Stimulated activated CD8-positive, alpha-beta memory T cell treated with anti-CD3 and anti-CD28 coated beads, Interleukin-15, amount 100 ng/mL, for 24 hours (primary cell): ENCODE results near the gene MRAP.

Experiments
- DNase-seq: peaks from one replicate; pipeline ENCODE4 v3.0.0-alpha.2; 2020; ENCODE audit warnings: low read depth

Gene MRAP

DNA sequence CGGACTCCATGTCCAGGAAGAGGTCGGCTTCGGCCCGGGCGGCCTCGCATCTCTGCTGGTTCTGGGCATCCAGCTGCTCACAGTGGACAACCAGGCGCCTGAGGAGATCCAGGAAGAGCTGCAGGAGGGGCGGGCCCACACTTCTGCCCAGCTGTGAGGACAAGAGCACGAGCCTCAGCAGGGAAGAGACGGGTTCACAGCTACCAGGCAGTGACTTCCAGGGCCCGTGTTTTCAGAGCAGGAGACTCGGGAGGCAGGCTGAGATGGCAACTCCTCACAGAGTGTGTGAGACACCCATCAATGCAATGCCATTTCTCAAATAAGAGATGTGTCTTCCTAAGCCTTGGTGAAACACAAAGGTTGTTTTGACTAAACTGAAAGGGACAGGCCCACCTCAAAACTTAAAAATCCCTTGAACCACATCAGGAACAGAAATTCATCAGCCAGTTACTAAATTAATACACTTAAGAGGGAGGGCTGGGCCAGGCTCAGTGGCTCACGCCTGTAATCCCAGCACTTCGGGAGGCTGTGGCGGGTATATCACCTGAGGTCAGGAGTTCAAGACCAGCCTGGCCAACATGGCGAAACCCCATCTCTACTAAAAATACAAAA, 50.8 kb downstream of the MRAP start:
- DNase-seq, result no peak

DNA sequence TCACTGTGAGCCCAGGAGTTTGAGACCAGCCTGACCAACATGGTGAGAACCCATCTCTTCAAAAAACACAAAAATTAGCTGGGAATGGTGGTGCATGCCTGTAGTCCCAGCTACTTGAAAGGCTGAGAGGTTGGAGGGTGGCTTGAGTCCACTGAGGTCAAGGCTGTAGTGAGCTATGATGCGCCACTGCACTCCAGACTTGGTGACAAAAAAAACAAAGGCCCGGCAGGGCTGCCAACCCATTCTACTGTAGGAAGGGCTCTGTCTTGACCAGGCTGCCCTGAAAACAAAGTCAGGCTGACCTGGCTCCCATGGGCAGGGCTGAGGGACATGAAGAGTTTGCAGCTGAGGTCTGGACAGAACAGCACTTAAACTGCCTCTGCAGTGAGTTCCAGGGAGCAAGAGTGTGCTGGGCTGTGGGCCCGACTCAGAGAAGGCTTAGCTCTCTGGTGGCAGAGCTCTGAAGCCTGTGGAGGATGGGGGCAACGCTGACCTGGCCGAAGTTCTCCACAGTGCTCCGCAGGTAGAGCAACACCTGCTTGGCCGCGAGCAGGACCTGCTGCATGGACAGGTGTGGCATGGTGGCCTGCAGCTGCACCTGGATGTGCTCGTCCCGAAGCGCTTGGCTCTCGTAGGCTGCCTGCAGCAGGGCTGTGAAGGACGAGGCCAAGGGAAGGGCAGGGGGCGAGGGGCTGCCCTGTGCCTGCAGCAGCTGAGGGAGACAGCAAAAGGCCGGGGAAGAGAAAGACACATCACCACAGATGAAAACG, 51.7 kb downstream of the MRAP start:
- DNase-seq, result no peak

DNA sequence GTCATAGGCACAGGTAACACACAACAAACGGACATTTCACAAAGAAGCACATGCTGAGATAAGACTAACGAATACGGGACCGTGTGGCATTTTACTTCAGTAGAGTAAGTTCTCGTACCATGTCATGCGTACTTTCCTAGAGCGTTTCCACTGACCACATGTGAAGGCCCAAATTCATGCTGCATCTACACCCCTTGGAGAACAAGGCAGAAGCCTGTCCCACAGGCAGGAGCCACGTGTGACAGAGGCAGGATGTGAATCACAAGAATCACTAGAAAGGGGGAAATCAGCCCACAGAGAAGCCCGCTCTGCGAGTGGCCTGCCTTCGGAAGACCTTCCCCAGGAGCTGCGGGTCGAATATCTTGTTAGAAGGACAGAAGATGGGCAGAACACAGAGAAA, 52.3 kb downstream of the MRAP start:
- no peak for DNase-seq

DNA sequence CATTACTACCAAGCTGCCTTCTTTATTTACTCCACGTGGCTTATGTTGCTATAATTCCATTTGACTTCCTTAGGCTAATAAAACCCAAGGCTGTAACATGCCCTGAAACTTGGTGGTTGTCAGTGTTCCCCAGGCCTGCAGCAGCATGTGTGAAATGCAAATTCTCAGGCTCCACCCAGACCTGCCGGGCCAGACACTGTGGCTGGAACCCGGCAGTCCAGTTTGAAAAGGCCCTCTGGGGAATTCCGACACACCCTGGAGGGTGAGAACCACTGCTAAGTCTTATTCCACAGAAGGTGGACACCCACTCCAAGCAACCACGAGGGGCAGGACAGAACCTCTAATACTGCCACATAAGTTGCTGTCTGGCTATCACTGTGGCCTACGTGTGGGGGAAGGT, 52.8 kb downstream of the MRAP start:
- no peak for DNase-seq

DNA sequence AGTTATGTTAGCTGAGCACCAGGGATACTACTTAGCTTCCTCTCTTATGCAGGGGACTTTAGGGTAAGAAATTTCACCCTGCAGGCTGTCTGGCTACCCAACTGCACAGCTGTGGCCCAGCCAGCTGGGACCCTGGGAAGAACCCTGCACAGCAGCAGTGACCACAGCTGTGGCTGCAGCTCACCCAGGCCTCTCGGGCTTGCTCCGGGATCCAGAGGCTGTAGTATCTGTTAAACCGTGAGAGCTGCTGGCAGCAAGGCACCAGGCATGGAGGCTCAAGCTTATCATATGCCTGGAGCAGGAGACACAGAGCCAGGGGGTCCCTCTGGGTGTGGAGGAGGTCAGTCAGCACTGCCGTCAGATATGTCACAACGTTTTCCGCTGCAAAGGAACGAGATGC, 53.9 kb downstream of the MRAP start:
- no peak for DNase-seq

DNA sequence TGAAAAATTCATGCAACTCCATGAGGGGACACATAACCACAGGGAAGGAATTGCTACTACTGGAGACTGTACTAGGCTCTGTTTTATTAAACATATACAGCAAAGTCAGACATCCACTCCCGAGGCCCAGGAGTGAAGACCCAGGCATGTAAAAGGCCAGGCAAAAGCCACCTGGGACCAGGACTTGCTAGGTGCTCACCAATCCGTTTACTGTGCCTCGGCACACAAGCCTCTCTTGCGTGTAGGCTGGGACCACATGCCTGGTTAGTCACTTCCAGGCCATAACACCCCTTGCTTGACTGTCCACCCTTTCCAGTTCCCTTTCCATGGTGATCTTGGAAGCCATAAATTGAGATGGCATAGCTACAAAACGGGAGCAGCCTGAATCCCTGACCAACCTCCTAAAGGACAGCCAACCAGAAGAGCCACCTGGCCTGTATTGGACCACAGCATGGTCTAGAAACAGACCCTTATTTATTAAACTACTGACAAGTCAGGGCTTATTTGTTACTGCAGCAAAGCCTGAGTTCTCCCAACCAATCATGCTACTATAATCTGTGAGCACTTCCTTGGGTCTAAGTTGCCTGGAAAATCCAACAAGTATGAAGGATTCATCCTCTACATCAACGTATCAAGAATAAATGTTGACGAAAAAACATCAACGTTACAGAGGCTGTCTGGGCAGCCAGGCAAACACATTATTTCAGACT, 54.5 kb downstream of the MRAP start:
- no peak for DNase-seq

DNA sequence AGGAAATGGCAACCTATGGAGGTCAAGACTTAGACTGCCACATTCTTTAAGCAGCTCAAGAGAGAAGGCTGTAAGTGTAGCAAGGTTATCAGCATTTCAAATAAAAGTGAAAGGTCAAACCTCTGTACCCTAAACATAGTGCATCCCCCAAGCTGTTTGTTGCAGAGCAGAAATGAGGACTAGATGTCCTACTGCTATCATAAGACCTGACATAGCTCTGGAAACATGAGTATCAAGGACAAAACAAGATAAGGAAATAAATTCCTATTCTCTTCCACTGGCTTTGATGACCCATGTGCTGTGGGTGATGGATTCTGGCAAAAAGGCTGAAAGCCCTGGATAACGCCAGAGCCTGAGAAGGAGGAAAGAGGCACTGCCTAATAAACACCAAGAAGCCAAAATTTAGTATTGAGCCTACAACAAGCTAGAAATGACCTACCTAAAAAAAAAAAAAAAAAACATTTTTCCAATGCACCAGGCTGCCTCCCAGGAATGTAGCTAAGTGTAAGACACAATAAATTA, 58.3 kb downstream of the MRAP start:
- no peak for DNase-seq

DNA sequence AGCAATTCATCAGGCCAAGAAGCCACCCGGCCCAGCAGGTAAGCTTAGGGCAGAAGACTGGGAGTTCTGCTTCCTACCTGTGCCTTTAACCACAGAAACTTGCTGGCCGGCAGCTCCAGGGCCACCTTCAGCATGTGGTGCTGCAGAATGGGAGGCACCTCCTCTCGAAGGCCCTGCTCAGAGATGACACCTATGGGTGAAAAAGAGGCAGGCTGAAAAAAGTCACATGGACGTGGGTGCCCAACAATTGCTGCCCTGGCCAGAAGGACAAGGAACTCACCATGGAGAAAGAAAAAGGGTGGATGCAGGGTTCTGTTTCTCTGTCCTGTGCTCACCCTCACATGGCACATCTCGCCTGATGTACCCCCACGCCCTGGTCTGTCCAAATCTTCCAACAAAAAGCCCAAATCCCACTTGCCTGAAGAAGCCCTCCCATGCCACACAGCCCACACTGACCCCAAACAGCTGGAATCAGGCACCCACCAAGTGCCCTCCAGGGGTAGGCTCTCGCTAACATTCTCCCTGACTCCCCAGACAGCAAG, 61.1 kb downstream of the MRAP start:
- no peak for DNase-seq

DNA sequence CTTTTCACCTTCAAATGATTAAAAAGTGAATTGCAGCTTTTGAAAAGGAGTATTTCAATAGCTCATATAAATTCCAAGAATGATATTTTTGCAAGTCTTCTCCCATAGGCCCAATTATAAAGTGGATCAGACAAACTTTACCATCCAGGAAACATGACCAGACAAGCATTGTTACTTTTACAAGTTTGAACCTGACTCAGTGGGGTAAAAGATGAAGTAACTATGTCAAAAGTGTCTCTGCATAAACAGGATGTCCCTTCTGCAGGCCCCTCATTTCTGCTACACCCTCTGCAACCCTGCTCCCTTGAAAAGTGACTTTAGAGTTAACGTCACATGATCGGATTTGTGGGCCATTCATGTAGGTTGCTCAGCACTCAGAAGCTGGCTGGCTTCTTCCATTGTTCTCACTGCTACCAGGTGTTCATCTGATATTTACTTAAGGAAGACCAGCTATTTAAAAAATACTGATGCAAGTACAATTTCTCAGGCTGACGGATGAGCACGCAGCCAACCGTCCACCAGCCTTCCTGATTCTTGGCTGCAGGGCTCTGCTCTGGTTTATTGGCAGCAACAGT, 61.8 kb downstream of the MRAP start:
- no peak for DNase-seq
